ENCODE measurements around the gene PRXL2B.
A peak's percentile ranks its signal among the peaks of the same experiment; 100 is the strongest.
"Not testable (repeated sequence)": the region's sequence is repeated elsewhere in the genome, so short reads cannot be mapped to it uniquely, and the experiment has no call there.

Gene PRXL2B

DNA sequence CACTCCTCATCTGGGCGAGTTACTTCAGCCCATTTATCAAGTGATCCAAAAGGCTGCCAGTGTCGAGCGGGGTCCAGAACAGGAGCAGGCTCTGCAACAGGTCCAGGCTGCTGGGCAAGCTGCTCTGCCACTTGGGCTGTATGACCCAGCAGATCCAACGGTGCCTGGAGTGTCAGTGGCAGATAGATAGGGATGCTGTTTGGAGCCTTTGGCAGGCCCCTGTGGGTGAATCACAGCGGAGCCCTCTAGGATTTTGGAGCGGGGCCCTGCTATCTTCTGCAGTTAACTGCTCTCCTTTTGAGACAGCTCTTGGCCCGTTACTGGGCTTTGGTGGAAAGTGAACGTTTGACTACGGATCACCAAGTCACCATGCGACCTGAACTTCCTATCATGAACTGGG, 38.7 kb downstream of the PRXL2B start:
- no peak for DNase-seq

DNA sequence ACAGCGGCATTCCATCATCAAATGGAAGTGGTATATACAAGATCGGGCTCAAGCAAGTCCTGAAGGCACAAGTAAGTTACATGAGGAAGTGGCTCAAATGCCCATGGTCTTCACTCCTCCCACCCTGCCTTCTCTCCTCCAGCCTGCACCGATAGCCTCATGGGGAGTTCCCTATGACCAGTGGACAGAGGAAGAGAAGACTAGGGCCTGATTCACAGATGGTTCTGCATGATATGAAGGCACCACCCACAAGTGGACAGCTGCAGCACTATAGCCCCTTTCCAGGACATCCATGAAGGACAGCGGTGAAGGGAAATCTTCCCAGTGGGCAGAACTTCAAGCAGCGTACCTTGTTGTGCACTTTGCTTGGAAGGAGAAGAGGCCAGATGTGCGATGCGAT, 39.2 kb downstream of the PRXL2B start:
- DNase-seq: not testable (repeated sequence)

DNA sequence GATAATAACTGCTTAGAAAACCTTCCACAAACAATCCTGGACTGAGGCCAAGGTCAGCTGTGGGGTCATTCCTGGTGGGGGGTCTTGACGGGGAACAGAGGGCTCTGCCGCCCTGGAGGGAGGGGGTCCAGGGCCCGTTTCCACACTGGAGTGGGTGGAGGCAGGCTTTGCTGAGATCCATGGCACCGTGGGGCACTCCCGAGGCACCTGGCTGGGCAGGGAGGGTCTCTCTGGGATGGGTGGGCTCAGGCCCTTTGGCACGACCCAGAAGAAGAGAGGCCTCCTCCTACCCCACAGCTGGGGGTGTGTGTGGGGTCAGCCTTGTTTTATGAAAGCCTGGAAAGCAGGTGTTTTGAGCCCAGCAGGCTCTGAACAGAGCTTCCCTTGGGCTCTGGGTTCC, 41.2 kb downstream of the PRXL2B start:
- DNase-seq: no peak

DNA sequence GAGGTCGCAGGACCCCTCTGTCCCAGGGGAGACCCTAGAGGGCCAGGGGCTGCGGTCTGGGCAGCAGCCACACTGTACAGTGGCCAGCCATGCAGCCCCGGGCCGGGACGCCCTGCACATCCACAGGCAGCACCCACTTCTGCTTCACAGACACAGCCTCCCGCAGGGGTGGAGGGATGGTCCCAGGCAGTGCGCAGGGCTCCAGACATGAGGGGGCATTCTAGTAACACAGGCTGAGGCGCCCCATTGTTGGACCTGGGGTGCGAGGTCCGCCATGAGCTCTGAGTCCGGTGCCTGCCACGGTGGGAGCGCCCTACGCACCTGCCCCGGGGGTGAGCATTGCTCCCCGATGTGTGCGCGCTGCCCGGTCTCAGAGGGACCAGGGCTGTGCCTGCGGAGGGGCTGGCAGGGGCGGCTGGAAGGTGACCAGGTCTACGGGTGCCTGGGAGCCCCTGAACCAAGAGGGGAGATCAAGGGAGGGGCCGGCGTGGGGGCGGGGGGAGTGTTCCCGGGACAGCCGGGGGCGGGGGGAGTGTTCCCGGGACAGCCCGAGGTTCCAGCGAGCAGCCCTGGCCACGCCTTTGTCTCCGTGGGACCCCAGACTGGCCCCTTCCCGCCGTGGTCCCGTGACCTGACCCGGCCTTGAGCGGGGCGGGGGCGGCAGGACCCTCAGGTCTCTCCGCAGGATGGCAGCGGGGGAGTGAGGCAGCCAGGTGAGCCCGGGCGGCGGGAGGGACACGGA, 41.8 kb downstream of the PRXL2B start:
- no peak for DNase-seq

DNA sequence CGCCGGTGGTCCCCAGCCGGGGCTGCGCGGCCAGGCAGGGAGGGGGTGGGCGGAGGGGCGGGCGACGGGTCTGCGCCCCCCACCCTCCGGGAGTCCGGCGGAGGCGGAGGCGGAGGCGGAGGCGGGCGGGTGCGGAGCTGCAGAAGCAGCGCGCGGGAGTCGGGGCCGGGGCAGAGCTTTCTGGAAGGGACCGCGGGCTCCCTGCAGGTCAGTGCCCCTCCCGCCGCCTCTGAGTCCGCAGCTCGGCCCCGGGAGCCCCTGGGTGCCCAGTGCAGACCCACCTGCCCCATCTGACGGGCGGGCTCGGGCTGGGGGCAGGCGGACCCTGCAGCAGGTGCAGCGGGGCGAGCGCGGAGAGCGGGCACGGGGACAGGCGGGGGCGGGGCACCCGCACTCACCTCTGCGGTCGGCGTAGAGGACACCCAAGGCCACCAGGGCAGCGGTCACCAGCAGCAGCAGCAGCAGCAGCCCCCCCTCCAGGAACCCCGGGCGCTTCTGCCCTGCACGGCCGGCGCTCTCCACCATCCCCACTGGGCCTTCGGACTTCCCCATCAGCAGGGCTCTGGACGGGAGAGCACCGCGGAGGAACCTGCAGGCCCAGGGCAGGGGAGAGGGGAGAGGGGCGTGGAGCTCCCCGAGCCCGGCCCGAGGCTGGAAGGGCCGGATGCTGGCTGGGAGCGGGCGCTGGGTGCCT, 42.5 kb downstream of the PRXL2B start:
- no peak for DNase-seq

DNA sequence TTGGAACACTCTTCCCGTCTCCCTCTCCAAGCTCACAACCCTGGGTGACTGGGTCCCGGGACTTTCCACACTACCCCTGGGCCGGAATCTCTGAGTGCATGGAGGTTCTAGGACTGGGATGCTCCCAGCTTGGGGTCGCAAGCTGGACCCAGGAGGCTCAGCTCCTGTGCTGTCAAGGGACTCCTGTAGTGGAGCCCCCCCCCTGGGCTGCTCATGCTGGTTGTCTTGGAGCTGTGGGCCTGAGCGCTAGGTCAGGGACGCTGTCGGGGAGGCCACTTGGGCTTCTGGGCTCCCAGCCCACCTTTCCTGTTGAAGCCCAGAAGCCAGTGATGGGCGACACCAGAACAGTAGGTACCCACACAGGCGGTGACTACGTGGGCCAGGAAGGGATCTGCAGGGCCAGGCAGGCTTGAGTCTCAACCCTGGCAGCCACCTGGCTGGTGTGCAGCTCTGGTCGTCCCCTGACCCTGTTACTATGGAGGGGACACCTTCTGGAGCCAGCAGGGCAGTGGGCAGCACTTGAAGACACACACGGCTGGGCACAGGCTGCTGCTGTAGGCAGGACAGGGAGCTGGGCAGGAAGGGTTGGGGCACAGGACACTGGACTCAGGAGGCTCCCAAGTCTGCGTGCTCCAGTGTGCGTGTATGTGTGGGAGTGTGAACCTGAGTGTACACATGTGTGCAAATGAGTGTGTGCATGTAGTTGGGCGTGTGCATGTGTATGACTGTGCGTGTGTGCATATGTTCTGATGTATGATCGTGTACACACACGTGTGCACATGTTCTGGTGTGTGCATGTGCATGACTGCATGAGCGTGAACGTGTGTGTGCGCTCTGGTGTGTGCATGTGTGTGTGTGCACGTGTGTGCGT, 43.3 kb downstream of the PRXL2B start:
- DNase-seq: no peak

DNA sequence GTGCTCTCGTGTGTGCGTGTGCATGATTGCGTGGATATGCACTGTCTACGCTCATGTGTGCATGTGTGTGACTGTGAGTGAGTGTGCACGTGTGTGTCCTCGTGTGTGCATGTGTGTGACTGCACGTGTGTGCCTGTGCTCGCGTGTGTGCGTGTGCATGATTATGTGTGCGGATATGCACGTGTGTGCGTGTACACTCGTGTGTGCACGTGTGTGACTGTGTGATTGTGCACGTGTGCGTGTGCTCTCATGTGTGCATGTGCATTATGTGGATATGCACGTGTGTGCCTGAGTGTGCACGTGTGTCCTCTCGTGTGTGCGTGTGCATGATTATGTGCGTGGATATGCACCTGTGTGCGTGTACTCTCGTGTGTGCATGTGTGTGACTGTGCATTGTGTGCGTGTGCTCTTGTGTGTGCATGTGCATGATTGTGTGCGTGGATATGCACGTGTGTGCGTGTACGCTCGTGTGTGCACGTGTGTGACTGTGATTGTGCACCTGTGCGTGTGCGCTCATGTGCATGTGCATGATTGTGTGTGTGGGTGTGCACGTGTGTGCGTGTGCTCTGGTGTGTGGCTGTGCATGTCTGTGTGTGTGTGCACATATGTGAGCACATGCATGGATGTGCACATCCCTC, 44.0 kb downstream of the PRXL2B start:
- no peak for DNase-seq

DNA sequence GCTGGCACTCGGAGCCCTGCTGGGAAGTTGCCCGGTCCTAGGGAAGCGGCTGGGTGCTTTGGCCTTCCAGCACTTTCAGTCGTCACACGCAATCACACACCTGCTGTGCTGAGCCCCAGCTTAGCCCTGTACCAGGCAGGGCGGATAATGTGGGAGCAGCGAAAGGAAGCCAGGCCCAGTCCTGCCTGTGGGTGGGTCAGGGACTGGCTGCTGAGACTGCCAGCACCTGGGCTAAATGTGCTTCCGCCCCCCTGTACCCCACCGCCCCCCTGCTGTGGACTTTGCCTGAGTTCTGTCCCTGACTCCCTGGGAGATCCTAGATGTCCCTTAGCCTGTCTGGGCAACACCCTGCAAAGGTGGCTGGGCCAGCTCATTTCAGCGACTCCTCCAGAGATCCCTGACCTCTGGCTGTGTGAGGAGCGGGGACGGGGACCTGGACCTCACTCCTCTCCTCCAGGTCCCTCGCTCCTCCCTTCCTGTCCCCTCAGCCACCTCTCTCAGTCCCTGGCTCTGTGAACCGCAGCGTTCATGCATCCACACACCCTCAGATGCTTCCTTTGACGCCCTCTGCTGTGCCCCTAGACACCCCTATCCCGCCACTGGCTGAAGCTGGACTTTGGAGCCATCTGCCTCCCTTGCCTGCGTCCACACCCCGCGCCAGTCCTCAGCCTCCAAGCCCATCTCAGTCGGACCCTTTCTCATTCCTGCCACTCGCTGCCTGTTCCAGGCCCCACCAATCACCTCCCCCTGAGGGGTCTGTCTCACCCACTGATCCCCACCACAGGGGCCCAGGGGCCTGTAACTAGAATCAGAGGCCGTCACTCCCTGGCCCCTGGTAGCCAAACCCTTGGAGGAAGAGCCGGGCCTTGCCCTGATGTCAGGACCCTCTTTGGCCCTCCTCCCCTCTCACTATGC, 44.8 kb downstream of the PRXL2B start:
- DNase-seq: no peak

DNA sequence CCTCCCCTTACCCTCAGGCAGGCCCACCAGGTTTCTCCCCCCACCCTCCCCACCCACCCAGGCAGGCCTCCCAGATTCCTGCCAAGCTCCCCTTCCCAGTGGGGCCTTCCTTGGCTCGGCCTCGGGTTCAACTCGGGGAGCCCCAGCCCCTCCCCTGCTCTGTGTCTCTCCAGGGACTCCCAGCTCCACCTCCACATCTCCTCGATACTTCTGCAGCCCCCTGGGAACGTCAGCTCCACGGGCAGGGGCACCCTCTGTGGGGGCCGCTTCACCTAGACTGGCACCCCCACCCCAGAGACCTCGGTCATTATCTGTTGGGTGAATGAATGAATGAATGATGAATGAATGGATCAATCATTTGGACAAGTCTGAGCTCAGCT, 45.5 kb downstream of the PRXL2B start:
- DNase-seq: no peak

DNA sequence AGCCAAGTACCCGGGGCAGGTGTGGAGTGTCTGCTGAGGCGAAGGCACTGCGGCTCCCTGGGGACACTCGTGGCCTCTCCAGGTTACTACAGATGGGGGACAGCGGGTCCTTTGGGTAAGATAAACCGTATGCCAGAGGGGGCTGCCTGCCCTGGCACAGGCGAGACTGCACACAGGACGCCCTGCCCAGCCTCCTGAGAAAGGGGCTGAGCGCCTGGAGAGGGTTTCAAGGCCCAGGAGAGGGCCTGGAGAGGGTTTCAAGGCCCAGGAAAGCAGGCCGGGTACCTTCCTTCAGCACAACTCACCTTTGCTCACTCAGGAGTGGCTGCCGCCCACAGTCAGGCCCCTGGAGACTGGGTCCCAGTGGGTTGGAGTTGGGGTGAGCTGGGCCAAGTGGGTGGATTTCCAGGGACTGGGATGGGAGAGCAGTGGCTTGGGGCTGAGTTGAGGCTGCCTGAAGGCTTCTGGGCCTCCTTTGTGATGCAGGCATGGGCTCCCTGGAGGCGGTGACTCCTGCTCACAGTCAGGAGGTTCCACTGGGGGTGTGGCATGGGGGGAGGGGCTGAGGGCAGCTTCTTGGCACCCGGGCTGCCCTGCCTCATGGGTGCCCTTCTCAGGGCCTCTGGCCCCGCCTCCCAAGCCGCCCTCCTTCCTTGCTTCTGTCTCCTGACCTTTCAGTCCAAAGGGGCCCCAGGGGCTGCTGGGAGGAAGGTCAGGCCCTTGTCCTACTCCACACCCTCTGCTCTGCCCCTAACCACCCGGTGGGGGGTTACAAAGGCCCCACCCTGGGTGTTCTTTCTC, 46.2 kb downstream of the PRXL2B start, which contains the start of gene MMEL1:
Gene MMEL1, minus strand, starts transcription at position 456 of the 801 bp plus-strand sequence. CDS start 3,532 bp downstream, outside the sequence.
- peak in 1 of 2 experiments; percentile 34 for DNase-seq

DNA sequence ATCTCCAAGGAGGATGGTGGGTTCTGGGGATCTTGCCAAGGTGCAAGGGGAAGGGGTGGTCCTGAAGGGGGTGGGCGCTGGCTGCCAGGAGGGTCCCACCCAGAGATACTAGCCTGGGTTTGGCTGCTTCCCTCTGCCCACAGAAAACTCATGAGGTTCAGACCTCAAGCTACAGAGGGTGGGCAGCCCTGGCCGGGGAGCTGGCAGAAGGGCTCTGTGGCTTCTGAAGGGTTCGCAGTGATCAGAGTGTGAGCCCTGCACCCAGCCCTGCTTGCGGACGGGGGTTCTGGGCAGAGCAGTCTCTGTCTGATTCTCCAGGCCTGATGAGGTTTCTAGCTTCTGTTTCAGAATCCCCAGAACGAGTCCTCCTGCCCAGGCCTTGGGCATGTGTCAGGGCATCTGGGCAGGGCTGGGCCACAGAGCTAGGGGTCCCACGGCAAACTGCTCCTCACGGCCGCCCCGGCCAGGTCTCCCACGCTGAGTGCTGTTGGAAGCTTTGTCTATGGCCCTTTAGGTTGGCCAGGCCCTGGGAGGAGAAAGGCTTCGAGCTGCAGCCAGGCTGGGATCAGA, 46.9 kb downstream of the PRXL2B start:
- DNase-seq: no peak

DNA sequence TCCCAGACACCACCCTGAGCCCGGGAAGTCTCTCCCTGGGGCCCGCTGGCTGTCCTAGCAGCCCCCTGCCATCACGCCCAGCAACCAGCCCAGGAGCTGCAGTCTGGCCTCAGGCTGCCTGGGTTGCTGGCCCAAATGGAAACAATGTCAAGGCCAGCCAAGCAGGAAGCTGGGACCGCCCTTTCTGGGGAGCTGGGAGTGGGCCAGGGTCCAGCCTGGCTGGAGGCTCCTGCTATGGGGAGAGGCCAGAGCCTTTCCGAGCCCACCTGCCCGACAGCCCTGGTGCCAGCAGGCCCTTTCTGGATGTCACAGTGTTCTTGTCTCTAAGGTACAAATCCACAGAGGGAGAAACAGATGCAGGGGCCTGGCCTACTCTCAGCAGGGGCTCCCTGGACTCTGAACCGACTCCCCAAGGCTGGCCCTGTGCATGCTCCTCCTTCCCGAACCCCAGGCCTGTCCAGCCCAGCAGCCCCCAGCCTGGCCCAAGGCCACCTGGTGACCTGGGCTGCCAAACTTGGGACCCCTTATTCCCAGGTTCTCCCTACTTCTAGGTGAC, 47.4 kb downstream of the PRXL2B start:
- no peak for DNase-seq

DNA sequence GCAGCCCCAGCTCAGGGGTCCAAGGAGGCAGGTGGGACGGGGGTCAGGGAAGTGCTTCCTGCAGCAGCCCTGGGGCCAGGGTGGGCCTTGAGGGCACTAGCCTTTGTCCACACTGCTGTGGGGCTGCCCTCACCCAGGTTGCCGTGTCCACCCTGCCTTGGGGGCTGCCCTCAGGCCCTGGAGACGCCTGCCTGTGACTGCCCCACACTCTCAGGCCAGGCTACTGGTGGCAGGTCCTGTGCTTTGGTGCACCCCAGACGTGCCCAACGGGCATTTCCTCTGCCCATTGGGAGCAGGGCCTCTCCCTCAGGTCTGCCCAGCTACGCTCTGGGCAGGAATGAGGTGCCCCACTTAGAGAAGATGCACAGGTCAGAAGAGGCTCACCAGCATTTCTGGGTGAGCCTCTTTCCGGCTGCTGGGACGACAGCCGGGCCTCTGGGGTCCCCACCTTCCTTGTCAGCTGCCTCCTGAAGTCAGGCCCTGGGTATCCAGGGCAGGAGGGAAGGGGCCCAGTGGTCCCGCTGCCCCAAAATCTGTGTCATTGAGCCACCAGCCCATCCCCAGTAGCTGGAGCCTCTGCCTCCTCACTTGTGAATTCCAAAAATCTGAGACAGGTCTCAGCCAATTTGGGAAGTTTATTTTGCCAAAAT, 48.9 kb downstream of the PRXL2B start:
- DNase-seq: no peak

DNA sequence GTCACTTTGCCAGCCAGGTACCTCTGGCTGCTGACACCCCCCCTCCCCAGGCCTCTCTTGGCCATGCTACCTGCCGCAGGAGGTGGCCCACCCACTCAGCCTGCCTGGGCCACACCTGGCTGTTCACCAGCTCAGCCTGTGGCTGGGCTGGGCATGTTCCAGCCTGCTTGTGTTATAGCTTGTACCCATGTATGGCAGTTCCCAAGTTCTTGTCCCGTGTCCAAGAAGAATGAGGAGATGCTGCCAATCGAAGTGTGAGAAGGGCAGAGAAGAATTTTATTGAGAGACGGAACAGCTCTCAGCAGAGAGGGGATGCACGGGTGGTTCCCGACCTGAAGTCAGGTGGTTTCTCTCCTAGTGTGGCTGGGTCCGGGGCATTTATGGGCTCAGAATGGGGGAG, 50.2 kb downstream of the PRXL2B start:
- DNase-seq: no peak

DNA sequence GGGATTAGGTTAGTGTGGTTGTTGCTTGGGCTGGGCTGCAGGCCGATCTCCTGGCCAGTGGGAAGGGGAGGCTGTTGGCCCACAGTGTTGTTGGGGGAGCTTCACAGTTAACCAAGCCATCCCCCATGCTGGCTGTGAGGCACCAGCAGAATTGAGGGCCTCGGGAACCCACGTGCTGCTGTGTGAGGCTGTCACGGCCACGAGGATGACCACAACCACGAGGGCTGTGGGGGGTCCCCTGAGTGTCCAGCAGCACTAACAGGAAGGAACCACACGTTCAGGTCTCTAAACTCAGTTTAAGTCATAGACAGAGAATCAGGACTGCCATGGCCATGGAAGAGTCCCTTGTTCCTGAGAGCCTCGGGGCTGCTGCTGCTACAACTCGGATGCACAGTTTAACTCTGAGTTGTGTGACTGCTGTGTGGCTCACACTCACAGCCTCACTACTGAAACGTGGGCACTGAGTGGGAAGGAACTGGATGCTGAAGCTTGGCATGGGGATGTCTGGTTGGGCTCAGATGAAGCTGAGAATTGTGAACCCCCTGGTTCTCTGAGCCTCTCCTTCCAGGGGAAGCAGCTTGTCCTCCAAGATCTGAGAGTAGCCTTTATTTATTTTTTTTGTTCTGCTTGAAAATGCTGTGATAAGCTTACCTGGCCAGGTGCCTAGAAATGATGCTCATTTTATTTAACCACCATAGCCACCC, 51.0 kb downstream of the PRXL2B start:
- no peak for DNase-seq

DNA sequence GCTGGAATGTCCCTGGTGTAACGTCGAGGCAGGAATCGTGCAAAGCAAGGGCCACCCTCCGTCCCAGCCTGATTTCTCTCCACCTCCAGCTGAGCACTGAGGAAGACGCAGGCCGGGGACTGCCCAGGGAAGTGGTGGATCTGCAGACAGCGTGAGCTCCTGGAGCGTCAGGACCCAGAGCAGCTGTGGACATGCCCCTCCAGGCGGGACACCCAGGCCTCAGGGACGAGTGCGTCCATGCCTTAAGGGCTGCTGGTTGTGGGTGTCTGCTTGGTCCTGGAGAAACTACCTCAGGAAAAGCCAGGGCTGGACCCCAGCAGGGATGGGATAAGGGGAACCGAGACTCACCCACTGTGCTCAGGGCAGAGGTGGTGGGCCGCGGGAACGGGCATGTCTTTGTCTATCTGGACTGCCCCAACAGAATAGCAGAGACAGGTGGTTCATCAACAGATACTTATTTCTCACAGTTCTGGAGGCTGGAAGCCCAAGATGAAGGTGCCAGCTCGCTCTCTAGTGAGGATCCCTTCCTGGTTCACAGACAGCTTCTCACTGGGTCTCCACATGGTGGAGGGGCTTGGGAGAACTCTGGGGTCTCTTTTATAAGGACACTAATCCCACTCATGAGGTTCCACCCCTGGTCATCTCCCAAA, 52.0 kb downstream of the PRXL2B start:
- no peak for DNase-seq

DNA sequence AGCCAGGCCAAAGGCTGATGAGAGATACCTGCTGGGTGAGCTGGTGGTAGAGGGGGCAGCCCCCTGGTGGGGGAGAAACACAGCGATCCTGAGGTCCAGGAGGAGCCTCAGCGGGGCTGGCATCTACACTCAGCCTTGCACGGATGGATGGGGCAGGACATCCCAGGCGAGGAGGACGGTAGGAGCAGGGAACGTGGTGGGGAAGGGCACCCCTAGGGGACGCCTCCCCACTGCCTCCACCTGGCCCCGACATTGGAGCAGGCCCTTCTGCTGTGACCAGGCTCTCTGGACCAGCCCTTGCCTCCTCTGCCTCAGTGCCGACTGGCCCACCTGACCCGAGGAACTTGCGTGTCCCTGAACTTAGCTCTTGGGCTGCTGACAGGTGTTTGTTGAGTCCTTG, 52.6 kb downstream of the PRXL2B start:
- no peak for DNase-seq

Measured in NCI-H524 (cell line).